ENCODE measurements around the gene PCDH20.

Gene PCDH20, protein sequence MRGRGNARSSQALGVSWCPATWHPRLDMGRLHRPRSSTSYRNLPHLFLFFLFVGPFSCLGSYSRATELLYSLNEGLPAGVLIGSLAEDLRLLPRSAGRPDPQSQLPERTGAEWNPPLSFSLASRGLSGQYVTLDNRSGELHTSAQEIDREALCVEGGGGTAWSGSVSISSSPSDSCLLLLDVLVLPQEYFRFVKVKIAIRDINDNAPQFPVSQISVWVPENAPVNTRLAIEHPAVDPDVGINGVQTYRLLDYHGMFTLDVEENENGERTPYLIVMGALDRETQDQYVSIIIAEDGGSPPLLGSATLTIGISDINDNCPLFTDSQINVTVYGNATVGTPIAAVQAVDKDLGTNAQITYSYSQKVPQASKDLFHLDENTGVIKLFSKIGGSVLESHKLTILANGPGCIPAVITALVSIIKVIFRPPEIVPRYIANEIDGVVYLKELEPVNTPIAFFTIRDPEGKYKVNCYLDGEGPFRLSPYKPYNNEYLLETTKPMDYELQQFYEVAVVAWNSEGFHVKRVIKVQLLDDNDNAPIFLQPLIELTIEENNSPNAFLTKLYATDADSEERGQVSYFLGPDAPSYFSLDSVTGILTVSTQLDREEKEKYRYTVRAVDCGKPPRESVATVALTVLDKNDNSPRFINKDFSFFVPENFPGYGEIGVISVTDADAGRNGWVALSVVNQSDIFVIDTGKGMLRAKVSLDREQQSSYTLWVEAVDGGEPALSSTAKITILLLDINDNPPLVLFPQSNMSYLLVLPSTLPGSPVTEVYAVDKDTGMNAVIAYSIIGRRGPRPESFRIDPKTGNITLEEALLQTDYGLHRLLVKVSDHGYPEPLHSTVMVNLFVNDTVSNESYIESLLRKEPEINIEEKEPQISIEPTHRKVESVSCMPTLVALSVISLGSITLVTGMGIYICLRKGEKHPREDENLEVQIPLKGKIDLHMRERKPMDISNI

DNA sequence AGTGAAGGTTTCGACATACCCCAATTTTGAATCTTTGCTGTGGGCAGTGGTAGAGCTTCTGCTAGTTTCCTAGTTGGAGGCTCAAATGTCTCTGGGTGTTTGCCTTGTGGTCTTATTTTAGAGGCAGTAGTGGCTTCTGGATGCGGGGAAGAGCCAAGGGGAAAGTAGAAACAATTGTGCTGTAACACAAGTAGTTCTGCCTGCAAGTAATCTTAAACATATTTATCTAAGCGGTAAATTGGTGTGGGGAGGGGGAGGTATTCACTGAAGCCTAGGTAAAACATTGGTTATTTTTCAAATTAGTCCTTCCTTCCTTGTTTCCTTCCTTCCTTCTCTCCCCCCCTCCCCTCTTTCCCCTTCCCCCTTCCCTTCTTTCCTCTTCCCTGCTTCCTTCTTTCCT, at the start of gene PCDH20:
Gene PCDH20 (minus strand): TSS at position 101 of the 400 bp plus-strand sequence. CDS start 691 bp downstream, outside the sequence.
- DNase-seq (ENCODE audit: low spot score), result no peak
- TF ChIP-seq, protein P1, sequence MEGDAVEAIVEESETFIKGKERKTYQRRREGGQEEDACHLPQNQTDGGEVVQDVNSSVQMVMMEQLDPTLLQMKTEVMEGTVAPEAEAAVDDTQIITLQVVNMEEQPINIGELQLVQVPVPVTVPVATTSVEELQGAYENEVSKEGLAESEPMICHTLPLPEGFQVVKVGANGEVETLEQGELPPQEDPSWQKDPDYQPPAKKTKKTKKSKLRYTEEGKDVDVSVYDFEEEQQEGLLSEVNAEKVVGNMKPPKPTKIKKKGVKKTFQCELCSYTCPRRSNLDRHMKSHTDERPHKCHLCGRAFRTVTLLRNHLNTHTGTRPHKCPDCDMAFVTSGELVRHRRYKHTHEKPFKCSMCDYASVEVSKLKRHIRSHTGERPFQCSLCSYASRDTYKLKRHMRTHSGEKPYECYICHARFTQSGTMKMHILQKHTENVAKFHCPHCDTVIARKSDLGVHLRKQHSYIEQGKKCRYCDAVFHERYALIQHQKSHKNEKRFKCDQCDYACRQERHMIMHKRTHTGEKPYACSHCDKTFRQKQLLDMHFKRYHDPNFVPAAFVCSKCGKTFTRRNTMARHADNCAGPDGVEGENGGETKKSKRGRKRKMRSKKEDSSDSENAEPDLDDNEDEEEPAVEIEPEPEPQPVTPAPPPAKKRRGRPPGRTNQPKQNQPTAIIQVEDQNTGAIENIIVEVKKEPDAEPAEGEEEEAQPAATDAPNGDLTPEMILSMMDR (IDR thresholded peaks at IDR 0.05; ENCODE audit: extremely low read depth, missing control alignments), result no peak

DNA sequence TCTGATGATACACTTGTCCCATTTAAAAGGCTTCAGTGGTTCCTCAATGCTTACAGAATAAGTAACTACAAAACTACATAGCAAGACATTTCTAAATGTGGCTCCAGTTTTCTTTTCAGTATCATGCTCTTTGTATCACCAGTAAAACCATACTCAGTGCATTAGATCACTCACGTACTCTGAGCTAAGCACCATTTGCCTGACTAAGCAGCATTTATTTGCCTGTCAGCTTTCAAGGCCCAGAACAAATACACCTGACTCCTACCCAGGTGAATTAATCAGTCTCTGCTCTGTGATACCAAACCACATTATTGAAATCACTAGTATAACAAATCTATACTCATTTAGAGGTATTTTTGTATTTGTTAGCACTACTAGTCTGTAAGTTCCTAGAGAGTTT, 47.4 kb upstream of the PCDH20 start:
- no peak for DNase-seq (ENCODE audit: low spot score)
- TF ChIP-seq, protein P1 (IDR thresholded peaks at IDR 0.05; ENCODE audit: extremely low read depth, missing control alignments), result no peak

DNA sequence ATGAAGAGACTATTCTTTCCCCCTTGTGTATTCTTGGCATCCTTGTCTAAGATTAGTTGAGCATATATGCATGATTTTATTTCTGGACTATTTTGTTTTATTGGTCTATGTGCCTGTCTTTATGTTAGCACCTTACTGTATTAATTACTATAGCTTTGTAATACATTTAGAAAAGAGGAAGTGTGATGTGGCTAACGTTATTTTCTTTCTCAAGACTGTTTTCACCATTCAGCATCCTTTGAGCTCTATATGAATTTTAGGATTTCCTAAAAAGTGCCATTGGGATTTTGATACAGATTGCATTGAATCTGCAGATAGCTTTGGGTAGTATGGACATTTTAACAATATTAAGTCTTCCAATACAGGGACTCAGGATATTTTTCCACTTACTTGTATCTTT, 37.5 kb upstream of the PCDH20 start:
- TF ChIP-seq, protein P1 (IDR thresholded peaks at IDR 0.05; ENCODE audit: extremely low read depth, missing control alignments), result no peak
- no peak for DNase-seq (ENCODE audit: low spot score)

DNA sequence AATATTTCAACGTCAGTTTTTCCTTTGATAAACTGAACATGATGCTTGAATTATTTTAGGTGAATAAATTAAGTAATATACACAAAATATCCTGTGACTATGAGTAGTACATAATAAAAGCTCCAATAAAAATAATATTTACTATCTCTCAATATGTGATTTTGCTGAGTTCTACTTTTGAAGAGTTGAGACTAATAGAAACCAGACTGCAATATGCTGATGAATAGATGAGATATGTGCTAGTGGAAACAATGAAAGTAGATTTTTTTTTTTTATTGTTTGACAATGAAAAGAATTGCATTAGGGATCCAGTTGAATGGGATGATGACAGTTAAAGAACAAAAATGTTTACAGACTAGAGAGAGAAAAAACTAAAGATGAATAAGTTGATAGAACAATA, 16.4 kb upstream of the PCDH20 start:
- DNase-seq (ENCODE audit: low spot score), result no peak

DNA sequence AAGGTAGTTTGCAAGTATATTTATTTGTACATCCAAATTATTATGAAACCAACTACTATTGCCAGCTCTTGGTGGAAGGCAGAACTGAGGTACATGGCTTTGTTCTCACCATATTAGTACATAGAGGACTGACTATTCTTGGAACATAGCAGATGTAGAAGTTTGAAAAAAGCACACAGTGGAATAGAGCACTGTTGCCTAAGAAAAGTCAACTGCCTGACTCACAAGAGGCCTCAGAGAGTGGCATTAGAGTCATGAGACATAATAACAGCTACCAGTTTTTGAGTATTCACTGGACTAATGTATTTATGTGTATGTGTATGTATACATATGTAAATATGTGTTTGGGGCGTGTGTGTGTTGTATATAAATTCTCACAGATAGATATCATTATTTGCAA, 8.3 kb upstream of the PCDH20 start:
- TF ChIP-seq, protein P1 (IDR thresholded peaks at IDR 0.05; ENCODE audit: extremely low read depth, missing control alignments), result no peak
- no peak for DNase-seq (ENCODE audit: low spot score)

More for the DNA sequence above, 16.4 kb upstream of the PCDH20 start:
- TF ChIP-seq, protein P1 (IDR thresholded peaks at IDR 0.05; ENCODE audit: extremely low read depth, missing control alignments), result no peak

DNA sequence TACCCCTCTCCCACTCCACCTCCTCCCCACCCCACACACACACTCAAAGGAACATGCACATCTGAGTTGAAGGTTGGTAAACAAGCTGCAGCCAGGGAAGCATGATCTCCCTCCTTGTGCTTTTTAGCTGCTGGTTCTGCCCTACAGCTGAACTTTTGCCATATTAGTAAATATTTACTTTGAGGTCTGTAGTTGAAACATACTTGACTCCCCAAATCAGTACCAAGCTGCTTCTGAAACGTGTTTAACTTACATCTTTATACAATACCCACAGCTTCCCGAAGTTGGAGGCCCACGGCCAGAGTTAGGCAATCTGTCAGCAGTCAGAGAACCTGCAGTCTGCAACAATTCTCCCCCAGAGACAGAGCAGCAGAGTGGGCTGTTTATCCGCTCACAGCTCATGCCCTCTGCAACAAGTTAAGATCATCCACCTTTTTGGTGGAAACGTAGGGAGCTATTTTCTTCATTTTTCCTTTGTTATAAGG, 1.5 kb upstream of the PCDH20 start:
- no peak for DNase-seq (ENCODE audit: low spot score)
- TF ChIP-seq, protein P1 (IDR thresholded peaks at IDR 0.05; ENCODE audit: extremely low read depth, missing control alignments), result no peak
